Activated gamma-delta T cell treated with Interleukin-2 at 50 U/mL for 16 hours (primary cell): ENCODE results near the gene PADI1.
"Not testable (repeated sequence)": the region's sequence is repeated elsewhere in the genome, so short reads cannot be mapped to it uniquely, and the experiment has no call there.

Experiments
- DNase-seq: peaks from one replicate; pipeline ENCODE4 v3.0.0-alpha.2; 2020

Gene PADI1

DNA sequence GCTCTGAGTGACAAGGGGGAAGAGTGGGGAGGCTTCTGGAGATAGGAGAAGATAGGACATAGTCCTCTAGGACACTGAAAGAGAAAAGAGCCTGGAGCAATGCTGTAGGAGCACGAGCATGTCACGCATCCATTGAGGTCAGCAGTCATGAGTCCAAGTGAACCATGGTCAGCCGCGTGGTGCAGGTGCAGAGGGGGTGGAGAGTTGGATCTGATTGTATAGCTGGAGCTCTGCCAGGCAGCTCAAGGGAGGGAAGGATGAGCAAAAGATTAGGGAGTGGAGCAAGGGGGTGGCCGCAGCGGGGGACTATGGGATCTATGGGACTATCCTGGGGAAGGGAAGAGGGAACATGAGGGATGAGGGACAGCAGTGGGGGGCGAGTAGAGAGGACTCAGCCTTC lies 14.0 kb downstream of the PADI1 start:
- no peak for DNase-seq

DNA sequence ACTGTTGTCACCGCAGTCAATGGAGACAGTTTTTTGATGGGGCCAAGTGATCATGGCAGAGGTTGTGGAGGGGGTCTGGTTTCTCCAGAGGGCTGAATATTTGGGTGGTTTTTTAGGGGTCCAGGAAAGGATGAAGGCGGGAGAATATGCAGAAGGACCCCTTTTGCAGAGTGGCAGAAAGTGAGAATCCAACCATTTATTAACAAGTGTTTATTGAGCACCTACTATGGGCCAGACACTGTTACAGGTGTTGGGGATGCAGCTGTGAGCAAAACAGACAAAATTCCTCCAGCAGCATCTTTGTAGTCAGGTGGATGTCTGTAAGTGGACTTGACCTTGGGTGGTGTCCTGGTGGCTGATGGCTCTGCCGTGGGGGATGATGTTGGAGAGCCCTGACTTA lies 15.4 kb downstream of the PADI1 start:
- no peak for DNase-seq

DNA sequence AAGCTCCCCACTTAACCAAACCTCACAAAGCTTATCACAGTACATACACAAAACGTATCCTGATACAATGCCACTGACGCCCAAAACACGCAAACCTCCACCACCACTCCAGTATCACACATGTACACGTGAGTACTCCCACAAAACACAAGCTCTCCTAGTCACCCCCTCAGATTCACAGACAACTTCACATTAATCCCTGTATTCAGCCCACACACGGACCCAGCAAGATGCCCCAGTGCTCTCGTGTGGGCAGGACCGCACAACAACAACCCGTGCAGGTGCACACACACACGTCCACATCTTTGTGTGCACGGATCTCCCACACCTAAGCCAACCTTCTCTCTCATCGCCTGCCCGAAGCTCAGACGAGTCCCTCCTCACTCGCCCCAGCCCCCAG lies 17.6 kb downstream of the PADI1 start:
- DNase-seq: no peak

DNA sequence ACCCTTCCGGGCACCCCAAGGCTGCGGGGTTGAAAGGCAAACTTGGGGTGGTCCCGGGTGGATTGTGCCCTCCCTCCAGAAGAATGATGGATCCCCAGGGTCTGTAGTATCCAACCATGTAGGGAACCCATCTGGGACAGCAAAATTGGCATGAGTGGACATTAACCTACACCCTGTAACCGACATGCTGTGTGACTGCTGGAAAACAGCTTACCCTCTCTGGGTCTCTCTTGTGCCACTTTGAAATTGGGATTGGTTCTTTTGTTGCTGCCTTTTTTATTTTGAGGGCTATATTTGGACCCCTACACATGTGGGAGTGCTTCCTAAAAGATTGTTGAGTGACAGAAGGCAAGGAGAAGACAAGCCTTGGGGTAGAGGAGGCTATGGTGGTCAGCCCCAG lies 19.5 kb downstream of the PADI1 start:
- no peak for DNase-seq

DNA sequence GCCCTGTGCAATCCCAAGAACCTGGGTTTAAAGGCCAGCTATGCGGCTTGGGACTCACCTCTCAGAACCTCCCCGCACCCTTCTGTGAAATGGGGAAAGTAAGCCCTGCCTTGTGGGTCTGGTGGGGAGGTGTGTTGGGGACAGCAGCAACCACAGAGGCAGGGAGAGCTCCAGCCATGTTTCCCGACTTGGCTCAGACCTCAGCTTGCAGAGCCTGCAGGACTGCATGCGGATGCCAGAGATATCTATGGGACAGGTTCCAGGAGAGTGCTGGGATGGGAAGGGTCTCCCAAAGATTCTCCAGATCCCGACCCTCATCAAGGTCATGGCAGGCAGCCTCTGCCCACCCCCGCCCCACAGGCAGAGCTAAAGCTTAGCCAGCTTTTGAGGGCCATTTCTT lies 20.2 kb downstream of the PADI1 start:
- no peak for DNase-seq

DNA sequence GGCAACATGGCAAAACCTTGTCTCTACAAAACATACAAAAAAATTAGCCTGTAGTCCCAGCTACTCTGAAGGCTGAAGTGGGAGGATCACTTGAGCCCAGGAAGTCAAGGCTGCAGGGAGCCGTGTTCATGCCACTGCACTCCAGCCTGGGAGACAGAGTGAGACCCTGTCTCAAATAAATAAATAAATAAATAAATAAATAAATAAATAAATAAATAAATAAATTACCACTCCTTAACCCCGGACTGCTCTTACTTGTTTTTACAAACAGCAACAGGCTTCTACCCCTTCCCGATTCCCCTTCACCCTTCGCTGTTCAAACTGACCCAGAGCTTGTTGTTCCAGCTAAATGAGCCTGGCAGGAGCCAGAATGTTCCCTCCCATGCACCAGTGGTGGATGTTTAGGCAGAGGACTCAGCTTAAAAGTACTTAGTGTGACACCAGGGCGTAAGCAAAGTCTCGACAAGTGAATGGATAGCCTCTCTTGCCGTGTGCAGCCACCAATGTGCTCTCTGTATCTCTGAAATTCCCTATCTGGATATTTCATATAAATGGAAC lies 22.5 kb downstream of the PADI1 start:
- DNase-seq: no peak

DNA sequence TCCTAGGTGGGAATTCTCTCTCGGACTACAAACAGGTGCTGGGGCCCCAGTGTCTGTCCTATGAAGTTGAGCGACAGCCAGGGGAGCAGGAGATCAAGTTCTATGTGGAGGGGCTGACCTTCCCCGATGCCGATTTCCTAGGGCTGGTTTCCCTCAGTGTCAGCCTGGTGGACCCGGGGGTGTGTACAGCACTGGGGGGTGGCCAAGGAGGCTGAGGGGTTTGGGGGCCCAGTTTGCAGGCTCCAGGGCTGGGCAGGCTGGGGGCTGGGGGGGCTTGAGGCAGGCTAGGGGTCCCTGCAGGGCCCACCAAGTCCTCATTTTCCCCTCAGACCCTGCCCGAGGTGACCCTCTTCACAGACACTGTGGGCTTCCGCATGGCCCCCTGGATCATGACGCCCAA lies 23.7 kb downstream of the PADI1 start:
- no peak for DNase-seq

DNA sequence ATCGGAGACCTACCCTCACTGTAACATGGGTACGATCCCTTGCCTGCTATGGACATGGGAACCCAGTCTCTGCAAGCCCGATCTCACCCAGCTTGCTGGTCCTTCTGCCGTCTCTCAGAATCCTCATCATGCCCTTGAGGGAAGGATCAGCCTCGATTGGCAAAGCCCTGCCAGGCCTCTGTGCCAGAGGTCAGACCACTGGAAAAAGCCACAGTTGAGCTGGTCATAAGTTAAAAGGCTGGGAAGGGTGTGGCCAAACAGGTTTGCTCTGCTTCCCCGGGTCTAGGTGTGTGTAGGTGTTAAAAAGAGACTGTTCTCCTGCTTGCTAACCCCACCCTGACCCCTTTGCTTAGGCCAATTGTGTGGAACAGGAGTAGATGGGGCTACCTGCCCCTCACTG lies 24.5 kb downstream of the PADI1 start:
- no peak for DNase-seq

DNA sequence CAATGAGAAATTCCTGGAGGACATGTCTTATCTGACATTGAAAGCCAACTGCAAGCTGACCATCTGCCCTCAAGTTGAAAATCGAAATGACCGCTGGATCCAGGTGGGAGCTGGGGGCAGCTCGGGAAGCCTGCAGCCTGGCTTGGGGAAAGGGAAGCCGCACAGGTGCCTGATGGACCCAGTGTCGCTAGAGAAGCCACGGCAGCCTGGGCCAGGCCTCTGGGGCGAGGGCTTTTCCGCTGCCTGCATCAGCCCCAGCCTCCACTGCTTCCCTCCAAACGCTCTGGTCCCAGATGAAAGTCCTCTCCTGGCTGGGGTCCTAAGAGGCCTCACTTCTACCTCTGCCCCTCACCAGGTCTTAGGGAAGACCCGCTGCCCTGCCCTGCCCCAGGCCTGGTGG lies 25.2 kb downstream of the PADI1 start:
- DNase-seq: no peak

DNA sequence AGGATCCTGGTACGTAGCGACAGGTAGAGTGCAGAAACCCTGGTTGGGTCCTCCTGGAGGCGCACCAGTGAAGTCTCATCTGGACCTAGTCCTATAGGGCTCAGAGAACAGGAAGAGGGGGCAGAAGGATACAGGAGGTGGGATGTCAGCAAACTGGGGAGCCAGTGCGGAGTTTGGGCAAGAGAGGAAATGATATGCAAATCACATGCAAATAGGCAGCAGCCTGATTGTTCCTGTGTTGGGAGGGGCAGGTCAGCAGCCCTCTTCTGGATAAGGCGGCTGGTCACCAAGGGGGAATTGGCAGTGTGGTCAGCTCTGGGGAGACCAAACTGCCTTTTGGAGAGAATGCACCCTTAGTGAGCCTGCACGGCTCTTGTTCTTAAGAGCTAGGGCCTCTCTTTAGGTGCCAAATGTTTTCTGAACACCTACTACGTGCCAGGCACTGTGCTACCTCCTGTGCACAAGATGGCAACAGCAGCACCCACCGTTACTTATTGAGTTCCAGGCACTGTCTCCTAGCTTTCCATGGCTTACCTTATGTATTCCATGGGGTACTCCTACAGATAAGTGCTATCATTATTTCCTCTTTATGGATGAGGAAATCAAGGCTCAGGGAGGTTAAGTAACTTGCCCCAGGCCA lies 25.9 kb downstream of the PADI1 start:
- no peak for DNase-seq

DNA sequence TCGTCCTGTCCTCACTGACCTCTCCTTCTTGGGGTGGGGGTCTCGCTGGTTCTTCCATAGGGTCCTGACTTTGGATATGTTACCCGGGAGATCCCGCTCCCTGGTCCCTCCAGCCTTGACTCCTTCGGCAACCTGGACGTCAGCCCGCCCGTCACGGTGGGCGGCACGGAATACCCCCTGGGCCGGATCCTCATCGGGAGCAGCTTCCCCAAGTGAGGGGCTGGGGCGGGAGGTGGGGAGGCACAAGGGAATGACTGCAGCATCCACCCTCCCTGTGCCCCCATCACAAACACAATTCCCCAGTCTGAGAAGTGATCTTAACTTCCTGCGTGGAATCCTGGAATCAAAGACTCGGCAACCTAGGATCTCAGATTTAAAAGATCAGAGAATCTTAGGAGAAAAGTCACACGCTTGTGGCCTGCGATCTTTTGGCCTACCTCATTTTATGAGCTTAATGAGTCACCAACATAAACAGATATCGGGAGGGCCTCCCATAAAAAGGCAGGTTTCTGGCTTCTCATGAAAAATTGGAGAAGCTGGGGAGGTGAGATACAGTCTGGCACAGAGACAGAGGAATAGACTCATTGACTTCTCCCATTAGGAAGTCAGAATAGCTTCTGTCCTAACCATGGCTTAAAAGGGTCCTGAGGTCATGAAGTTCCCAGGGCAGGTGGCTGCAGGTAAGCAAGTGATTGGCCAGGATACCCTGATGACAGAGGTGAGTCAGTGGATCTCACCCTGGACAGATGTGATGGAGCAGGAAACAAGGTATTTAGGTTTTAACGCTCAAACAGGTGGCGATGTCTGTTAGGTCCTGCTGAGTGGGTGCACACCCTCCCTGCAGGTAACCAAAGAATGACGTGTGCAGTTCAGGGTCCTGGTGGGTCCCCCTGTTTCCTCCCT lies 28.1 kb downstream of the PADI1 start:
- DNase-seq: no peak

DNA sequence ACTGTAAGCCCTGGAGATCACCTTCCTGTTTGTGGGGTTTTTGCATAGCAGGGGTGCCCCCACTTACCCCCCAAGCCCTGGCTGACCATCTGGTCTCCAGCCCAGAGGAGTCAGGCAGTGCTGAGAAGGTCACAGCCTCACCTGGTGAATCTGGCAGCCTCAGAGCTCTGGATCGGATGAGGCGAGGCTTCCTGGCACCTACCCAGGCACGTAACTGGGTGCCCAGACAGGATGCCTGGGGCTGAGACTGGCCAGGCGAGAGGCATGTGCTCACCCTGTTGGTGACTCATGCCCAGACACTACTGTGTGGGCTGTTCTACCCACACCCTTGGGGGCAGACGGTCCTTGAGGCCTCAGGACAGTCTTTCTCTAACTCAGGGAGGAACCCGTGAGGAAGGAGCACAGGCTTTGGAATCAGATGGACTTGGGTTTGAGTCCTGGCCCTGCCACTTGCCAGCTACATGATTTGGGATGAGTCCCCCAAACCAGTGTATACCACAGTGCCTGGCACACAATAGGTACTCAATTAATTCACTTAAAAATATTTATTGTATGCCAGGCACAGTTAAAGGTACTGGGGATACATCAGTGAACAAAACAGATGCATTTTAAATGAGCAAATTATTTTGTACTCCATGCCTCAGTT lies 28.9 kb downstream of the PADI1 start:
- no peak for DNase-seq

DNA sequence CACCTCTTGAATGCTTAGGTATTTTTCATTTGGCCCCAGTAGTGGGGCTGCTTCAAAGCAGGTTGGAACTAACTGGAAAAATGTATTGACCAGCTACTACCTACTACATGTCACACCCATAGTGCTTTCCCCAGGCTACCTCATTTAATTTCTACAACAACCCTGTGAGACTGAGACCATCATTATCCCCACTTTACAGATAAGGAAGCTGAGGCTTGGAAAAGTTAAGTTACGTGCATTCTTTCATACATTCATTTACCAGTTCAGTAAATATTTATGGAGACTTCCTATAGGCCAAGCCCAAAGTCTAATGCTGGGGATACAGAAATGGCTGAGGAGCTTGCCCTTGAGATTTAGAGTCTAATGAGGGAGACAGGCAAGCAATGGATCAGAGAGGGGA lies 29.5 kb downstream of the PADI1 start:
- DNase-seq: no peak

DNA sequence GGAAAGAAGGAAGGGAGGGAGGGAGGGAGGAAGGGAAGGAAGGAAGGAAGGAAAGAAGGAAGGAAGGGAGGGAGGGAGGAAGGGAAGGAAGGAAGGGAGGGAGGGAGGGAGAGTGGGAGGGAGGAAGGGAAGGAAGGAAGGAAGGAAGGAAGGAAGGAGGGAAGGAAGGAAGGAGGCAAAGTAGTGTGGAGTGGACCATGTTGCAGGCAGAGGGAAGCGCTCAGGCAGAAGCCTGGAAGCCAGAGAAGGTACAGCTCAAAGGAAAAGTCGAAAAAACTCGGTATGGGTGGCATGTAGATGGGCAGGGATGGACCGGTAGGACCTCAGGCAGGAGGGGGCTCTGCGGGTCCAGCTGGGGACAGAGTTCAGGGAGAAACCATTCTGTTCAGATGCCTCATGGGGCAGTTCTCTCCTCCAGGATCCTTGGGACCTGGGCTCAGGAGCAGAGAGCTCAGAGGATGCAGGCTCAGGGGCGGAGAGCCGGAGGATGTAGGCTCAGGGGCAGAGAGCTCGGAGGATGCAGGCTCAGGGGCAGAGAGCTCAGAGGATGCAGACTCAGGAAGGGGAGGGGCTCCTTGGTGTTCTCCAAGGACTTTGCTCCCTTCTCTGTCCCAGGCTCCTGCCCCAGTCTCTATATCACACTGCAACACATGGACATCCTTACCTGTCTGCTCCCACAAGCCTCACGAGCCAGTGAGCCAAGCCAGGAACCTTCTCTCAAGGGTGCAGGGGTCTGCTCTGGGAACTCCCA lies 30.4 kb downstream of the PADI1 start:
- DNase-seq: no peak

DNA sequence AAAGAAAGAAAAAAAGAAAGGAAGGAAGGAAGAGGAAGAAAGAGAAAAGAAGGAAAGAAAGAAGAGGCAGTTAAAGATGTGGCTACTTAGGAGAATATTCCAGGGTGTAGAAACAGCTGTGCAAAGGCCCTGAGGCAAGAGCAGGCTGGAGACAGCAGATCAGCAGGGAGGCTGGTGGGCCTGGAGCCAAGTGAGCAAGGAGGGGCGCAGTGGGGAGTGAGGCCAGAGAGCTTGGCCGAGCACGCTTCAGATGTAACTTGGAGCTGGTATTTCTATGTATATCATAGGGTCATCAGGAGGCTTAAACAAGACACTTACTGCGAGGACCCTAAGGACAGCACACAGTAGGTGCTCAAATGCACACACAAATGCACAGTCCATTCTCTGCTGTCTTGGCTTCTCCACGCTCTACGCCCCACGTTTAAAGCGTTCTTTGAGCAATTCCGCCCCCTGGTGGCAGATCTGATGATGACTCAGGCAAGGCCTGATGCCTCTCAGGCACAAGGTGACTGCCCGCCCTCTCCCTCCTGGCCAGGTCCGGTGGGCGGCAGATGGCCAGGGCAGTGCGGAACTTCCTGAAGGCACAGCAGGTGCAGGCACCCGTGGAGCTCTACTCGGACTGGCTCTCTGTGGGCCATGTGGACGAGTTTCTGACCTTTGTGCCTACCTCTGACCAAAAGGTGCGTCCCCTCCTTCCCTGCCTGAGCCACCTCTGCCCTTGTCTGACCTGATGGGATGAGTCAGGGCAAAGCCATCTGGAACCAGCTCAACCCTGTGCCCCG lies 32.0 kb downstream of the PADI1 start:
- DNase-seq: peak; percentile 90

DNA sequence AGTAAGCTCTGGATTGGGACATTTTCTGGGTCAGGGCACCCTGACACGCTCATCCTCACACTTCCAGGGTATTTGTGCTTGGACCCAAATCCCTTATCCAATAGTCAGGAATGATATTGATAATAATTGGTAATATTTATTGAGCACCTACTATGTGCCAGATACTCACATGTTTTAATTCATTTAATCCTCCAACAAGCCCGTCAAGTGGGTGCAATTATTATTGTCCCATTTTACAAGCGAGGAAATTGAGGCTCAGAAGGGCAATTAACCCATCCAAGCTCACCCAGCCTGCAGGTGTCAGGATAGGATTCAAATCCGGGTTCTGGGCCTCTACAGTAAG lies 32.6 kb downstream of the PADI1 start:
- no peak for DNase-seq

DNA sequence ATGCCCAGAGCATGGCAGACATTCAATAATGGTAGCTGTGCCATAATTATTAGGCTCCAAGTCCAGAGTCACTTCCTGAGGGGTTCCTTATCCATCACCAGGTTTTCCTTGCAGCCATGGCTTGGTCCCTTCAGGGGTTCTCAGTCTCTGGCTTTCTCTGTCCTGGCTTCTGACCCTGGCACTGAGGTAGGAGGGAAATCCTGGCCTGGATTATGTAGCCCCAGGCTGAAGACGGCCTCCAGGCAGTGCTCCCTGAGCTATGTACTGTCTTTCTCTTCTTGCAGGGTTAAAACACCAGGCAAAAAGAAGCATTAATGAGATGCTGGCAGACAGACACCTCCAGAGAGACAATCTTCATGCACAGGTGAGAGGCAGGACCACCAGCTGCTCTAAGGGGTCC lies 34.5 kb downstream of the PADI1 start:
- no peak for DNase-seq

DNA sequence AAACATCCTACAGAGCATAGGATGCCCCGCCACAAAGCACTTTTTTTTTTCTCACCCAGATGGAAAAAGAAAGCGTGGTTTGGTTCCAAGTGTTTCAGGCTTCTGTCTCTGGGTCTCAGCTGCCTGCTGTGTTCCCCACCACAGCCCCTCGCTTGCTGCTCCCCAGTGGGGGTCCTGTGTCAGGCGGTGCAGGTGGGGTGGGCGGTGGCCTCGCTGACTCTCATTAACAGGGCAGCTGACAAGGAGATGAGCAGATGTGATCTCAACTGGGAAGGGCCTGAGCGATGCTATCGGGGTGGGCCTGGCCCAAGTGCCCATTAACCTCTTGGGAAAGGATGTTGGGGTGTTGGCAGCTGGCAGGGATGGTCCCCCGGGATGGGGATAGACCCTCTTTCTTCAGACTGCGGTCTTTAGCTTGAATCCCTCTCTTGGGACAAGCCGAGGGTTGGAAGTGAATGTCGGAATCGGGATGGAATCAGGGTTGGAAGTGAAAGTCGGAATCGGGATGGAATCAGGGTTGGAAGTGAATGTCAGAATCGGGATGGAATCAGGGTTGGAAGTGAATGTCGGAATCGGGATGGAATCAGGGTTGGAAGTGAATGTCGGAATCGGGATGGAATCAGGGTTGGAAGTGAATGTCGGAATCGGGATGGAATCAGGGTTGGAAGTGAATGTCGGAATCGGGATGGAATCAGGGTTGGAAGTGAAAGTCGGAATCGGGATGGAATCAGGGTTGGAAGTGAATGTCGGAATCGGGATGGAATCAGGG lies 36.3 kb downstream of the PADI1 start:
- DNase-seq: not testable (repeated sequence)

DNA sequence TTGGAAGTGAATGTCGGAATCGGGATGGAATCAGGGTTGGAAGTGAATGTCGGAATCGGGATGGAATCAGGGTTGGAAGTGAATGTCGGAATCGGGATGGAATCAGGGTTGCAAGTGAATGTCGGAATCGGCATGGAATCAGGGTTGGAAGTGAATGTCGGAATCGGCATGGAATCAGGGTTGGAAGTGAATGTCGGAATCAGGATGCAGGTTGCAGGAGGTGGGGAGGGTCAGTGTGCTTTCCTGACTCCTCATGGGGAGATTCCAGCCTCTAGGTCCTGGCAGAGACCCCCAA lies 36.8 kb downstream of the PADI1 start:
- DNase-seq: not testable (repeated sequence)

DNA sequence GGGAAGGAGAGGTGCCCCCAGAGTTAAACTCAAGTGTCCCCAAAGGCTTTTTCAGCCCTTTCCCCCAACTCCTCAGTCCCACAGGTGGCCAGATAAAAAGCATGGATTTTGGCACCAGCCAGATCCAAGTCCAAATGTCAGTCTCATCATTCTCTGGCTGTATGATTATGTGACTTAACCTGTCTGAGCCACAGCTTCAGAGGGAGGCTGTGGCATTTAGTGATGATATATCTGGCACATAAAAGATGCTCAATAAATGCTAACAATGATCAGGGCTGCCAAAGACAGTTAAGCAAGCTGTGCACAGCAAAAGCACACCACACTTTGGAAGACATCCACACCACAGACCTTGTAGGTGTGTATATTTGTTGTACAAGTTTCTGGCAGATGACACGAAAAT lies 38.3 kb downstream of the PADI1 start:
- no peak for DNase-seq

DNA sequence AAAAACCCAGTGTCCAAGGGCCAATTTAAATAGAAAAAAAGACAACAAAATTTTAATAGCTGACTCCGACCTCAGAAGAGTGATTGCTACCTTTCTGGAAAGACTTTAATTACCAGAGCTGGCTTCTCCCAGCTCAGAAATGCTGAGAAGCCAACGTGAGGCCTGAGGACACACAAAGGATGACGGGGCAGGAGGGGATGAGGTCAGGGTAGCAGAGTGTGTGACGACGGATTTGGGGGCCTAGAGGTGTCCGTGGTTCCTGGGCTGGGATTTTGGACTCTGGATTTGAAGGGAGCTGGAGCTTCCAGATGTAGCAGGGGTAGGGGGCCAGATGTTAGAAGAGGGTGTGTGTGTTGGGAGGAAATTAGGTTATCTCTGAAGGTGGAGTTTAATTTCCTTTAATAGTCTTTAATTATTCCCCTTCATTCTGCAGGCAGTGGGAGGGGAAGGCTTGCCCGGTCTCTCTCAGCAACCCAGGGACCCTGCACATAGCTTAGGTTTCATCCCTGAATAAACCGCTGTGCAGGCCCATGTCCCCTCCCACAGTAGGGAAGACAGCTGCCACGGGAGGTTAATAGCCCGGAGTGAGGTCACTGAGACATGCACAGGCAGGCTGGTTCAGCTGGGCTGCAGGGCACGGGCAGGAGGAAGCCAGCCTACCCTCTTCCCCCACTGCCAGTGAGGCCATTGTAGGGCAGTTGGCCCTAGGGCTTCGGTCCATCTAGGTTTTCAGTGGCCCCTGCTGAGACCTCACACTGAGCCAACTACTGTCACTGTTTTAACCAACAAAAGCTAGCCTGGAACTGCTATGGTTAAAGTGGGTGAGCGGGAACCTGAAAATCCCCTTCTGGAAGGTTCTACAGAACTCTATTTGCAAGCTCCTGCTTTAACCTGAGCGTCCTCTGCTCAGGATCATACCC lies 40.2 kb downstream of the PADI1 start:
- DNase-seq: no peak
